Stimulated activated CD8-positive, alpha-beta memory T cell treated with anti-CD3 and anti-CD28 coated beads, Interleukin-7, amount 100 ng/mL, for 4 hours (primary cell): ENCODE data around the gene FOXC2.

Experiments
- DNase-seq, 2 donors: peaks; one replicate each; pipeline ENCODE4 v3.0.0-alpha.2; 2020; ENCODE audit warnings: low read depth in 2 of 2

The FOXC2 gene

GRCh38 chr16:86616906-86617305, 50.3 kb downstream of the FOXC2 start:
- DNase-seq, result no peak

DNA sequence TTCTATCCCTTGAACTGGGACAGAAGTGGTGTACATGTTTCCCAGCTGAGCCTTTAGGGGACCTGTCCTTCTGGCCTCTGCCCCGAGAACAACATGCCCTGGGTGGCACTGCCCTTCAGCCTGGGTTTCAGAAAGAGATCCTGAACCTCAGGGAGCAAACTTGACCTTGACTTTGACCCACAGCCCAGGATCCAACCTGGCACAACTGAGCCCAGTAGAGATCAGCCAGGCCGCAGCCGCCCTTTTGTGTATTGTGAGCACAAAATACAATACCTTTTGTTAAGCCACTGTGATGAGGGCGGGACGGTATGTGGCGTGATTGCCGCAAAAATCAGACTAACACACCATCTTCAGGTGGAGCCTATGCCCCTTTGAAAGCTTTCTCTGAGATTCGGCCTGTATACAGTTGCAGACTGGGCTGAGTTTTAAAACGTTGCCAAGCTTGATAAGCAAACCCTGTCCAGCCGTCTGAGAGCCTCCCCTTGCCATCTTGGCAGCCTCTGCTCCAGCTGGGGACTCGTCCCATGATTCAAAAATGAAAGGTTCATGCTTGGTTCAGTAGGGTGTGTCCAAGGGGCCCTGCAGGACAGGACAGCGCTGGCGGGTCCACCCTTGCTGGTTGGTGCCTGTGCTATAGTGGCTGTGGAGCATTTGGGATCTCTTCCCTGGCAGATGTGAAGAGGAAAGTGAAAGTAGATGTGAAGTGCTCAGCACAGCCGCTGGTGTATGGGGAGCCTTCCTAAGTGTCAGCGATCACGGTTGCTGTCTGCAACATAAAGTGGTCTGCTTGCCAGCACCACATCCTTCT, 52.0 kb downstream of the FOXC2 start:
- no peak for DNase-seq
